Measurements from ENCODE around the gene MB21D2.

Gene MB21D2

GRCh38 chr3:192825216-192825615 is 92.4 kb downstream of the MB21D2 start:
- H3K27ac ChIP-seq (replicated peaks), result no peak overlapping the region
- H3K4me3 ChIP-seq (replicated peaks; ENCODE audit: insufficient read depth, low read length), result no peak overlapping the region
- TF ChIP-seq POLR2AphosphoS5 (IDR thresholded peaks at IDR 0.05; ENCODE audit: low read depth) (no peak), GABPA (IDR thresholded peaks at IDR 0.05; ENCODE audit: low read depth) (no peak), REST (IDR thresholded peaks at IDR 0.05; ENCODE audit: insufficient replicate concordance, low read depth) (no peak), SPI1 (IDR thresholded peaks at IDR 0.05; ENCODE audit: borderline replicate concordance, low read depth) (no peak), CTCF (IDR thresholded peaks at IDR 0.05; ENCODE audit: insufficient read depth, low read length) (no peak)
- H3K27me3 ChIP-seq (ENCODE audit: insufficient read depth, poor library complexity, severe bottlenecking), result no peaks in the 10 kb centered on the region
- DNase-seq (ENCODE audit: low read depth in 1 of 2, low spot score in 1 of 2), result no peak

GRCh38 chr3:192824313-192824712 is 93.3 kb downstream of the MB21D2 start:
- Histone ChIP-seq H3K27me3 (ENCODE audit: insufficient read depth, poor library complexity, severe bottlenecking) (no peaks in the 10 kb centered on the region), H3K4me3 (replicated peaks; ENCODE audit: insufficient read depth, low read length) (no peak overlapping the region), H3K27ac (replicated peaks) (no peak overlapping the region)
- DNase-seq (ENCODE audit: low read depth in 1 of 2, low spot score in 1 of 2), result no peak
- TF ChIP-seq REST (IDR thresholded peaks at IDR 0.05; ENCODE audit: insufficient replicate concordance, low read depth), result no peak
- no peak for TF ChIP-seq POLR2AphosphoS5 (IDR thresholded peaks at IDR 0.05; ENCODE audit: low read depth)
- TF ChIP-seq CTCF (IDR thresholded peaks at IDR 0.05; ENCODE audit: insufficient read depth, low read length), result no peak
- no peak for TF ChIP-seq SPI1 (IDR thresholded peaks at IDR 0.05; ENCODE audit: borderline replicate concordance, low read depth)
- TF ChIP-seq GABPA (IDR thresholded peaks at IDR 0.05; ENCODE audit: low read depth), result no peak

GRCh38 chr3:192821161-192821560 is 96.5 kb downstream of the MB21D2 start:
- Histone ChIP-seq H3K4me3 (replicated peaks; ENCODE audit: insufficient read depth, low read length) (no peak overlapping the region), H3K27ac (replicated peaks) (no peak overlapping the region), H3K27me3 (ENCODE audit: insufficient read depth, poor library complexity, severe bottlenecking) (no peaks in the 10 kb centered on the region)
- no peak for TF ChIP-seq POLR2AphosphoS5 (IDR thresholded peaks at IDR 0.05; ENCODE audit: low read depth)
- TF ChIP-seq REST (IDR thresholded peaks at IDR 0.05; ENCODE audit: insufficient replicate concordance, low read depth), result no peak
- TF ChIP-seq CTCF (IDR thresholded peaks at IDR 0.05; ENCODE audit: insufficient read depth, low read length), result no peak
- no peak for DNase-seq (ENCODE audit: low read depth in 1 of 2, low spot score in 1 of 2)
